ENCODE results near the gene RASL10B. TPM values are rescaled to one million over a fixed set of nuclear protein-coding genes. Genes with fewer than 3 reads are reported as not detected.

RASL10B gene
- total and polyA plus RNA-seq, 10 of the 15 experiments (the other 5 are each of a cell fraction or from before 2014, with no cell fraction given): not detected

- TF ChIP-seq RB1 (IDR thresholded peaks at IDR 0.05; ENCODE audit: borderline replicate concordance) (no peak), KLF5 (IDR thresholded peaks at IDR 0.05; ENCODE audit: partially characterized antibody) (no peak), YY1 (IDR thresholded peaks at IDR 0.05; ENCODE audit: low read depth, low read length) (no peak), ZBED1 (IDR thresholded peaks at IDR 0.05; ENCODE audit: borderline replicate concordance) (no peak)
Measured at GRCh38 chr17:35694906-35695305, 36.5 kb upstream of the RASL10B start (continued).

- no peak for DNase-seq (ENCODE audit: low read depth, low spot score)
- H3K4me3 ChIP-seq: no peak overlapping the region
- SMC1A ChIA-PET (ENCODE audit: uncharacterized antibody, unreplicated experiment): no interaction called here
- no peaks in the 10 kb centered on the region for H3K79me2 ChIP-seq (ENCODE audit: control insufficient read depth, insufficient read depth, low read length)
- in situ Hi-C loops (cut with MboI) (no loop called here), intact Hi-C loops (cut with micrococcal nuclease; ENCODE audit: unreplicated experiment) (no loop called here)
- POLR2A ChIA-PET: interaction anchor here (1.0 kb wide), 1 partner anchor 9 kb away, joined by 4 read pairs; no protein-coding TSS in a partner anchor
- H3K27ac ChIP-seq (ENCODE audit: control insufficient read depth, insufficient read depth): no peak overlapping the region
- ATAC-seq: no peak
- no peaks in the 10 kb centered on the region for H4K20me1 ChIP-seq (ENCODE audit: control insufficient read depth, insufficient read depth)
- peaks cover 4 to 7% of the 10 kb centered on the region in 2 experiments for H3K36me3 ChIP-seq (ENCODE audit: control insufficient read depth in 2 of 2, insufficient read depth in 2 of 2, low read length in 1 of 2)
- H3K4me2 ChIP-seq (ENCODE audit: control insufficient read depth, insufficient read depth): no peak overlapping the region
- WGBS (ENCODE audit: insufficient coverage, insufficient replicate concordance, low lambda C conversion rate, missing lambda C conversion rate): 76% methylated on average over 2 of the region's 2 CpGs
- RAD21 ChIA-PET (ENCODE audit: unreplicated experiment): no interaction called here
- no peaks in the 10 kb centered on the region for H3K9me3 ChIP-seq (replicated peaks; ENCODE audit: control insufficient read depth, insufficient read depth, low read length)
- no peak overlapping the region for H3K9ac ChIP-seq (ENCODE audit: control insufficient read depth, insufficient read depth, low read length)
- no peak overlapping the region for H2AFZ ChIP-seq (ENCODE audit: control insufficient read depth, low read depth, low read length)
- no peak for FAIRE-seq
- H3K4me1 ChIP-seq (ENCODE audit: control insufficient read depth, insufficient read depth, low read length): no peaks in the 10 kb centered on the region
- no TSS peak for BruUV-seq (replicated peaks)
- CTCF ChIA-PET: interaction anchor here (0.5 to 1.1 kb wide), 2 partner anchors 69 to 147 kb away, joined by 3 read pairs; no protein-coding TSS in a partner anchor
- no peaks in the 10 kb centered on the region for H3K27me3 ChIP-seq (replicated peaks in 1 of 2; ENCODE audit: control insufficient read depth in 2 of 2, insufficient read depth in 2 of 2, low read length in 1 of 2)
- TF ChIP-seq NKRF (conservative IDR thresholded peaks at IDR 0.05): no peak
- TF ChIP-seq TARDBP (IDR thresholded peaks at IDR 0.05; ENCODE audit: borderline replicate concordance): no peak
- TF ChIP-seq ESRRA (IDR thresholded peaks at IDR 0.05; ENCODE audit: low read length): no peak
- no peak for TF ChIP-seq CBFB (IDR thresholded peaks at IDR 0.05; ENCODE audit: low read depth)
- no peak for TF ChIP-seq USF1 (IDR thresholded peaks at IDR 0.05; ENCODE audit: borderline replicate concordance, extremely low read length, insufficient read depth, low read depth, low read length)
- TF ChIP-seq NBN (IDR thresholded peaks at IDR 0.05): no peak
- TF ChIP-seq PKNOX1 (IDR thresholded peaks at IDR 0.05): no peak
- TF ChIP-seq IKZF2 (IDR thresholded peaks at IDR 0.05): no peak
- TF ChIP-seq TAF1 (IDR thresholded peaks at IDR 0.05; ENCODE audit: borderline replicate concordance, low read depth, low read length): no peak
- TF ChIP-seq ZNF207 (IDR thresholded peaks at IDR 0.05; ENCODE audit: borderline replicate concordance): no peak
- TF ChIP-seq IRF5 (IDR thresholded peaks at IDR 0.05; ENCODE audit: borderline replicate concordance): no peak
- no peak for TF ChIP-seq TCF3 (IDR thresholded peaks at IDR 0.05; ENCODE audit: borderline replicate concordance, insufficient read depth, low read depth, low read length)
- TF ChIP-seq RELA (IDR thresholded peaks at IDR 0.05; ENCODE audit: borderline replicate concordance, partially characterized antibody): no peak
Measured at GRCh38 chr17:35695613-35696012, 35.8 kb upstream of the RASL10B start.

Measured in GM12878 (cell line).